Measurements from ENCODE around the gene ATP2C2.

The ATP2C2 gene

GRCh38 chr16:84427553-84427952, 59.2 kb downstream of the ATP2C2 start:
- Histone ChIP-seq H3K27ac (ENCODE audit: poor library complexity, severe bottlenecking) (no peak overlapping the region), H3K4me1 (ENCODE audit: insufficient read depth, poor library complexity, severe bottlenecking) (no peaks in the 10 kb centered on the region), H3K27me3 (ENCODE audit: insufficient read depth, poor library complexity, severe bottlenecking) (no peaks in the 10 kb centered on the region), H3K9me3 (ENCODE audit: severe bottlenecking) (no peaks in the 10 kb centered on the region), H3K4me3 (ENCODE audit: severe bottlenecking) (no peak overlapping the region), H3K36me3 (ENCODE audit: low read depth) (peaks cover 46% of the 10 kb centered on the region)
- no peak for TF ChIP-seq CTCF (IDR thresholded peaks at IDR 0.05; ENCODE audit: poor library complexity, severe bottlenecking)
- no peak for ATAC-seq (ENCODE audit: low read depth)
- DNase-seq (ENCODE audit: low spot score), result no peak

- DNase-seq (ENCODE audit: low spot score) (no peak), ATAC-seq (ENCODE audit: low read depth) (no peak)
- no peak overlapping the region for H3K4me3 ChIP-seq (ENCODE audit: severe bottlenecking)
- H3K27ac ChIP-seq (ENCODE audit: poor library complexity, severe bottlenecking), result no peak overlapping the region
- peaks cover 28% of the 10 kb centered on the region for H3K36me3 ChIP-seq (ENCODE audit: low read depth)
- no peaks in the 10 kb centered on the region for H3K4me1 ChIP-seq (ENCODE audit: insufficient read depth, poor library complexity, severe bottlenecking)
- H3K9me3 ChIP-seq (ENCODE audit: severe bottlenecking), result no peaks in the 10 kb centered on the region
- no peak for TF ChIP-seq CTCF (IDR thresholded peaks at IDR 0.05; ENCODE audit: poor library complexity, severe bottlenecking)
- H3K27me3 ChIP-seq (ENCODE audit: insufficient read depth, poor library complexity, severe bottlenecking), result no peaks in the 10 kb centered on the region
Measured at GRCh38 chr16:84430860-84431259, 62.5 kb downstream of the ATP2C2 start.

- H3K36me3 ChIP-seq (ENCODE audit: low read depth), result peaks cover 9% of the 10 kb centered on the region; the same call in 1 of the 2 replicates
- ATAC-seq (ENCODE audit: low read depth) (no peak), DNase-seq (ENCODE audit: low spot score) (no peak)
- no peak for TF ChIP-seq CTCF (IDR thresholded peaks at IDR 0.05; ENCODE audit: poor library complexity, severe bottlenecking)
- no peaks in the 10 kb centered on the region for H3K9me3 ChIP-seq (ENCODE audit: severe bottlenecking)
- no peaks in the 10 kb centered on the region for H3K4me1 ChIP-seq (ENCODE audit: insufficient read depth, poor library complexity, severe bottlenecking)
- H3K4me3 ChIP-seq (ENCODE audit: severe bottlenecking), result no peak overlapping the region
- no peaks in the 10 kb centered on the region for H3K27me3 ChIP-seq (ENCODE audit: insufficient read depth, poor library complexity, severe bottlenecking)
- H3K27ac ChIP-seq (ENCODE audit: poor library complexity, severe bottlenecking), result no peak overlapping the region
Measured at GRCh38 chr16:84434800-84435199, 66.5 kb downstream of the ATP2C2 start.

GRCh38 chr16:84436196-84436595, 67.9 kb downstream of the ATP2C2 start:
- no peak for DNase-seq (ENCODE audit: low spot score)
- Histone ChIP-seq H3K9me3 (ENCODE audit: severe bottlenecking) (no peaks in the 10 kb centered on the region), H3K27ac (ENCODE audit: poor library complexity, severe bottlenecking) (no peak overlapping the region), H3K36me3 (ENCODE audit: low read depth) (peaks cover 9% of the 10 kb centered on the region; the same call in 1 of the 2 replicates), H3K27me3 (ENCODE audit: insufficient read depth, poor library complexity, severe bottlenecking) (no peaks in the 10 kb centered on the region), H3K4me1 (ENCODE audit: insufficient read depth, poor library complexity, severe bottlenecking) (no peaks in the 10 kb centered on the region), H3K4me3 (ENCODE audit: severe bottlenecking) (no peak overlapping the region)
- no peak for TF ChIP-seq CTCF (IDR thresholded peaks at IDR 0.05; ENCODE audit: poor library complexity, severe bottlenecking)
- no peak for ATAC-seq (ENCODE audit: low read depth)

GRCh38 chr16:84438971-84439696, 70.8 kb downstream of the ATP2C2 start:
- Histone ChIP-seq H3K9me3 (ENCODE audit: severe bottlenecking) (no peaks in the 10 kb centered on the region), H3K27me3 (ENCODE audit: insufficient read depth, poor library complexity, severe bottlenecking) (no peaks in the 10 kb centered on the region), H3K4me1 (ENCODE audit: insufficient read depth, poor library complexity, severe bottlenecking) (no peaks in the 10 kb centered on the region), H3K4me3 (ENCODE audit: severe bottlenecking) (no peak overlapping the region), H3K27ac (ENCODE audit: poor library complexity, severe bottlenecking) (no peak overlapping the region), H3K36me3 (ENCODE audit: low read depth) (peaks cover 9% of the 10 kb centered on the region; the same call in 1 of the 2 replicates)
- DNase-seq (ENCODE audit: low spot score) (no peak), ATAC-seq (ENCODE audit: low read depth) (no peak)
- TF ChIP-seq CTCF (IDR thresholded peaks at IDR 0.05; ENCODE audit: poor library complexity, severe bottlenecking), result no peak
